ENCODE data around the gene NREP.

The NREP gene

GRCh38 chr5:111691508-111691907, 65.5 kb downstream of the NREP start:
- no peak for DNase-seq

GRCh38 chr5:111689357-111689935, 67.5 kb downstream of the NREP start:
- DNase-seq = no peak

GRCh38 chr5:111685969-111686368, 71.0 kb downstream of the NREP start:
- DNase-seq = peak; percentile 62

- DNase-seq = no peak
Observed at GRCh38 chr5:111682641-111683040, 74.4 kb downstream of the NREP start.

GRCh38 chr5:111682121-111682520, 74.9 kb downstream of the NREP start:
- DNase-seq = no peak

GRCh38 chr5:111681414-111682120, 75.4 kb downstream of the NREP start:
- DNase-seq = no peak

GRCh38 chr5:111680737-111681413, 76.1 kb downstream of the NREP start:
- peak; percentile 21 for DNase-seq

GRCh38 chr5:111679611-111680010, 77.4 kb downstream of the NREP start:
- DNase-seq = no peak
